GM19397 (cell line): ENCODE results near the gene COG4.
"Not testable (repeated sequence)": the region's sequence is repeated elsewhere in the genome, so short reads cannot be mapped to it uniquely, and the experiment has no call there.

Experiments
- ATAC-seq: cut with Tn5 transposase; IDR thresholded peaks from one replicate; pipeline ENCODE4 v1.9.1; 2021; ENCODE audit warnings: mild to moderate bottlenecking, moderate library complexity; ENCODE audit not compliant: unreplicated experiment

Gene COG4

DNA sequence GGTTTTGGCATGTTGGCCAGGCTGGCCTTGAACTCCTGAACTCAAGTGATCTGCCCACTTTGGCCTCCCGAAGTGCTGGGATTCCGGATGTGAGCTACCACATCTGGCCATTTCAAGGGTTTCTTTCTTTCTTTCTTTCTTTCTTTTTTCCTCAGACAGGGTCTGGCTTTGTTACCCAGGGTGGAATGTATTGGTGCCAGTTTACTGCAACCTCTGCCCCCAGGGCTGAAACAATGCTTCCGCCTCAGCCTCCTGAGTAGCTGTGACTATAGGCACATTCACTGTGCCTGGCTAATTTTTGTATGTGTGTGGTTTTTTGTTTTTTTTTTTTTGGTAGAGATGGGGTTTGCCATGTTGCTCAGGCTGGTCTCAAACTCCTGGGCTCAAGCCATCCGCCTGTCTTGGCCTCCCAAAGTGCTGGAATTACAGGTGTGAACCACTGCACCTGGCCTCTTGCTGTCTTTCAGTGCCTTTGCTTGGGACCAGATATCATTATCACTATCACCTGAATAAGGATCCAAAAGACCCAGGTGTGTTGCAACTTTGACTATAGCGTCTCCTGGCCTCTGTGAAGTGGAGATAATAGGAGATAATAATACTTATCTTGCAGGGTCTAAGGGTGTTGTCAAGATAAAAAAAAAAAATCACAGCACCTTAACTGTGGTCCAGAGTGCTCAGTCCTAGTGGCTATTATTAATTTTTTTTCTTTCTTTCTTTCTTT is 65.7 kb downstream of the COG4 start:
- ATAC-seq, result no peak

DNA sequence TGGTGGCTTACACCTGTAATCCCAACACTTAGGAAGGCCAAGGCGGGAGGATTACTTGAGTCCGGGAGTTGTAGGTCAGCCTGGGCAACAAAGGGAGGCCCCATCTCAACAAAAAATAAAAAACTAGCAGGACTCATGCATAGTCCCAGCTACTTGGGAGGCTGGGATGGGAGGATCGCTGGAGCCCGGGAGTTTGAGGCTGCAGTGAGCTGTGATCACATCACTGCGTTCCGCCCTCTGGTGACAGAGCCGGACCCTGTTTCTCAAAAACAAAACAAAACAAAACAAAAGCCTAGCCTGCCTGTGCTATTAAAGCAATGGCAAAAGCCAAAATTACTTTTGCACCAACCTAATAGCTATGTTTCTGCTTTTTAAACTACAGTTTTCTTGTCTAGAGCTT is 67.4 kb downstream of the COG4 start:
- ATAC-seq, result no peak

DNA sequence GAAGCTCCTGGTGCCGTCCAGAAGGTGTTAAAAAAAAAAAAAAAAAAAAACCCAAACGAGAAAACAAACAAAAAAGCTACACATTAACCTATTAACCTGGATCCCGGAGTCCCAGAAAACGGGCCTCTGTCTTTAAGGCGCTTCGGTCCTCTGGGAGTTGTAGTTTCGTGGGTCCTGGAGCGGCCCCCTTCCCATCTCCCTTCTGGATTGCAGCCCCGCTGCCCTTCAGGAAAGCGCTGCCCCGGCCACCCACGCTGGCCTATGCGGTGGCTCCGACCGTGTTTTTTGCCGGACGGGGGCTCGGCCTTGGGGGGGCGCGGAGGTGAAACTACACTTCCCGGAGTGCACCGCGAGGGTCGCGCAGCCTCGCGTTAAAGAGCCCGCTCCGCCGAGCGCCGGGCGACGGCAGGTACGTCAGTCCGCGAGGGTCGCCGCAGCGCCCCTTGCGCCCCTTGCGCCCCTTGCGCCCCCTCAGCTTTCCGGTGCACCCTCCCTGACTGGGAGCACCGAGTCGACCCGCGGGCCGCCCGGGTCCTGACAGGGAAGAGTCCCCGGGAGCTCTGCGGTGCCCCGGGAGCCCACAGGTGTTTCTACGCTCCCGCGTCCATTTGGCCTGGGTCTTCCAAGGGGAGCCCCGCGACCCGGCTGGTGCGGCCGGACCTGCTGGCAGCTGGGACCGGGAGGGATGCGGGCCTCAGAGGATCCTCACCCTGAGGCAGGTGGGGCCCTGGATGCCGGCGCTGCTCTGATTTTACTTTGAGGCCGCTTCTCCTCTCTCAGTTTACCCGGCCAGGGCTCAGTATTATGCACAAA is 68.9 kb downstream of the COG4 start, which contains the start of gene FCSK:
Gene FCSK (plus strand): TSS at position 374 of the 813 bp plus-strand sequence. CDS start 8,596 bp downstream, outside the sequence.
- ATAC-seq, result peak; percentile 83

DNA sequence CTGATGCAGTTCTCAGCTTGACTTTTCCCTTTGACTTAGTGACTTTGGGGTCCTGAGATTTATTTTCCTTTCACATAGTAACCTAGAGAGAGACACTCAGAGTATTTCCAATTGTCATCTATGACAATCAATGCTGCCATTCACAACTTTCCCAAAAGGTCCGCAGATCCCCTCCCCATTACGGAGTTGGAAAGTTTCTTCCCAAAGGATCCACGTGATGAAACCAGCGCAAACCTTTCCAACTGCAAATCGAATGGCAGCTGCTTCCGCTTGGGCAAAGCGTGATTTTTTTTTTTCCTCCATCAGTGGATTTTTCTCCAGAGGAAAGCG is 69.5 kb downstream of the COG4 start:
- ATAC-seq, result no peak

DNA sequence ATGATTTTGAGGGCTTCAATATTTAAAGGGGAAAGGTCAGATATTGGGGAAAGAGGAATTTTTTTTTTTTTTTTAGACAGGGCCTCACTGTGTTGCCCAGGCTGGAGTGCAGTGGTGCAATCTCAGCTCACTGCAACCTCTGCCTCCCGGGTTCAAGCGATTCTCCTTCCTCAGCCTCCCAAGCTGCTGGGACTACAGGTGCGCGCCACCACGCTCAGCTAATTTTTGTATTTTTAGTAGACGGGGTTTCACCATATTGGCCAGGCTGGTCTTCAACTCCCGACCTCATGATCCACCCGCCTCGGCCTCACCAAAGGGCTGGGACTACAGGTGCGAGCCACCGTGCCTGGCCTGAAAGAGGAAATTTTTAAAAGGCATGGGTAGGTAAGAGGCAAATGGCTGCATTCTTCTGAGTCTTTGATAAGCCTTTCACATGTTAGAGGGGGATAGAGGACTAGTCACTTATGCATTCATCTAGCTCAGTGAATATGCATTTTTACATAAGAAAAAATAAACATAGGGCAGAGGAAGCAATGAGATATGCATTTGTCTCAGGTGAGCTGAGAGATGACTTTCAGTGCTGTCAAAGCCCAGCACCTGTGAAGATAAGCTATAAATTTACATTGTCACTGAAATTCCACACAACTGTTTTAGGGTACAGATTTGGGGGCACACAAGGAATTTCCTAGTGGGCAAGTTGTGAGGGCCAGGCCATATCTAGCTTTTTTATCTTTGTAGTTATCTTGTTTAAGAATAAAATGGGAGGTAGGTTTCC is 70.0 kb downstream of the COG4 start:
- ATAC-seq, result no peak

DNA sequence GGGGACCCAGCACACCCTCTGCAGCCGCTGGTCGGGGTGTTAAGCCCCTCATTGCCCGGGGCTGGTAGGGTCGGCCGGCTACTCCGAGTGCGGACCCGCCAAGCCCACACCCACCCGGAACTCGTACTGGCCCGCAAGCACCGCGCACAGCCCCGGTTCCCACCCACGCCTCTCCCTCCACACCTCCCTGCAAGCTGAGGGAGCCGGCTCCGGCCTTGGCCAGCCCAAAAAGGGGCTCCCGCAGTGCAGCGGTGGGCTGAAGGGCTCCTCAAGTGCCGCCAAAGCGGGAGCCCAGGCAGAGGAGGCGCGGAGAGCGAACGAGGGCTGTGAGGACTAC is 72.4 kb downstream of the COG4 start:
- ATAC-seq, result not testable (repeated sequence)

DNA sequence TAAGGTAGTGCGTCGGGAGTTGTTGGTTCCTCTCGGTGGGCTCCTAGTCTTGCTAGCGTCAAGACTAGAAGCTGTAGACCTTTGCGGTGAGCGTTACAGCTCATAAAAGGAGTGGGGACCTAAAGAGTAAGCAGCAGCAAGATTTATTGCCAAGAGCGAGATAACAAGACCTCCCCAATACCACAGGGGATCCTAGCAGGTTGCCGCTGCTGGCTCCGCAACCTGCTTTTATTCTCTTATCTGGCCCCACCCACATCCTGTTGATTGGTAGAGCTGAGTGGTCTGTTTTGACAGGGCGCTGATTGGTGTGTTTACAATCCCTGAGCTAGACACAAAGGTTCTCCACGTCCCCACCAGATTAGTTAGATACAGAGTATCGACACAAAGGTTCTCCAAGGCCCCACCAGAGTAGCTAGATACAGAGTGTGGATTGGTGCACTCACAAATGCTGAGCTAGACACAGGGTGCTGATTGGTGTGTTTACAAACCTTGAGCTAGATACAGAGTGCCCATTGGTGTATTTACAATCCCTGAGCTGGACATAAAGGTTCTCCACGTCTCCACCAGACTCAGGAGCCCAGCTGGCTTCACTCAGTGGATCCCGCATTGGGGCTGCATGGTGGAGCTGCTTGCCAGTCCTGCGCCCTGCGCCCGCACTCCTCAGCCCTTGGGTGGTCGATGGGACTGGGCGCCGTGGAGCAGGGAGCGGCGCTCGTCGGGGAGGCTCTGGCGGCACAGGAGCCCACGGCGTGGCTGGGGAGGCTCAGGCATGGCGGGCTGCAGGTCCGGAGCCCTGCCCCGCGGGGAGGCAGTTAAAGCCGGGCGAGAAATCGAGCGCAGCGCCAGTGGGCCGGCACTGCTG is 73.0 kb downstream of the COG4 start:
- not testable (repeated sequence) for ATAC-seq

DNA sequence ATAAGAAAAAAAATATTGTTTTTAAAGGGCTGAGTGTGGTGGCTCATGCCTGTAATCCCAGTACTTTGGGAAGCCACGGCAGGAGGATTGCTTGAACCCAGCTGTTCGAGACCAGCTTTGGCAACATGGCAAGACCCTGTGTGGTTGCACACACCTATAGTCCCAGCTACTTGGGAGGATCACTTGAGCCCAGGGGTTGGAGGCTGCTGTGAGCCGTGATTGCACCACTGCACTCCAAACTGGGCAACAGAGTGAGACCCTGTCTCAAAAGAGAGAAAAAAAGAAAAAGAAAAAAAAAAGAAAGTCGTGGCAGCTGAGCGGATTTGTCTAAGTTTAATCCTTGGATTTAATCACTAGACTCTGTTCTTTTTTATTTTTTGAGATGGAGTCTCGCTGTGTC is 75.3 kb downstream of the COG4 start:
- no peak for ATAC-seq

DNA sequence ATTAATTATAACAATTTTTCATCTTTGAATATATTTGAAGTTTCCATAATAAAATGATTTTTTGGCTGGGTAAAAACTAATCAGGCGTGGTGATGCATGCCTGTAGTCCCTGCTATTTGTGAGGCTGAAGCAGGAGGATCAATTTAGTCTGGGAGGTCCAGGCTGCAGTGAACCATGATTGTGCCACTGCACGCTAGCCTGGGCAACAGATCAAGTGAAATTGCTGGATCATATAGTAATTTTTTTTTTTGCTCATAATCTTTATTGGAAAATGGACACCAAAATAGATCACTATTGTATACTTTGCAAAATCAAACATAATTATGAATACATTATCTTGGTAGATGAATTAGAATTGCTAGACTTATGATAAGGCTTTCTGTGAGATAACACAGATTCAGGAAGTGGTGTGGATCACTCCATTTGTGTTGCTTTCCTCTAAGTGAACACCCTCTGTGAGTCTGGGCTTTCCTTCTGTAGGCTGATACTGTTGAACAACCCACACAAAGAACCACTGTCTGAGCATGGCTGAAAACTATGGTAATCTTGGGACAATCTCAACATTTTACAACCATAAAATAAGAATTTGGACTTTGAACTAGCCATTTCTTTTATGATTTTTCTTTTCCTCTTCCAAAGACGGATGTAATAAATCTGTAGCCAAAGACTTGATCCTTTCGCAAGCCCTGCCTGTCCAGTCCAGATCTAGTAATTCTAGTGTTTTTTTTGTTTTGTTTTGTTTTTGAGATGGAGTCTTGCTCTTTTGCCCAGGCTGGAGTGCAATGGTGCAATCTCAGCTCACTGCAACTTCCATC is 78.9 kb downstream of the COG4 start:
- ATAC-seq, result no peak

DNA sequence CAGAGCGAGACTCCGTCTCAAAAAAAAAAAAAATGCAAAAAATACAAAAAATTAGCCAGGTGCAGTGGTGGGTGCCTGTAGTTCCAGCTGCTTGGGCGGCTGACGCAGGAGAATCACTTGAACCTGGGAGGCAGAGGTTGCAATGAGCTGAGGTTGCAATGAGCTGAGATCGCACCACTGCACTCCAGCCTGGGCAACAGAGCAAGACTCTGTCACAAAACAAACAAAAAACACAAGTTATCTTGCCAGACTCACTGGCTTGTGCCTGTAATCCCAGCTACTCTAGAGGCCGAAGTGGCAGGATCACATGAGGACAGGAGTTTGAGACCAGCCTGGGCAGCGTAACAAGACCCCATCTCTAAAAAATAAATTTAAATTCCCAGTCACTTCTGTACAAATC is 81.0 kb downstream of the COG4 start:
- ATAC-seq, result no peak

DNA sequence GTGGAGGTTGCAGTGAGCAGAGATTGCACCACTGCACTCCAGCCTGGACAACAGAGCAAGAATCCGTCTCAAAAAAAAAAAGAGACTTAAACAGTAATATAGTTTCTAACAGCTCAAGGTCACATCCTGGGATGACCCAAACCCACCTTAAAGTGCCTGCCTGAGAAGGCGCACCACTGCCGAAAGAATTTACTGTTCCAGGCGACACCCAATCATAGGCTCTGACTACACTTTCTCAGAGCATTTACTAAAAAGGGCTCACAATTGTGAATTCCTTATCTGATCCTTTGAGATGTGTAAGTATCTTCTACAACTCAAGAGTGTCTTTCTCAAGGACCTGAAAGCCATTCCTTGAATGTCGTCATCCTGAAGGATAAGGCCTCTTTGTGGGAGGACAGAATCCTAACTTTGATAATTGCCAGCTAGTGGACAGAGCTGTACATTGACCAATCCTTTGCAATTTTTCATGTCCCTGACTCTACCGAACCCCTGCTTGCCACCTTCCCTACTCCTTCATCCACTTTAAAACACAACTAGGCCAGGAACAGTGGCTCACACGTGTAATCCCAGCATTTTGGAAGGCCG is 81.9 kb downstream of the COG4 start:
- ATAC-seq, result no peak

DNA sequence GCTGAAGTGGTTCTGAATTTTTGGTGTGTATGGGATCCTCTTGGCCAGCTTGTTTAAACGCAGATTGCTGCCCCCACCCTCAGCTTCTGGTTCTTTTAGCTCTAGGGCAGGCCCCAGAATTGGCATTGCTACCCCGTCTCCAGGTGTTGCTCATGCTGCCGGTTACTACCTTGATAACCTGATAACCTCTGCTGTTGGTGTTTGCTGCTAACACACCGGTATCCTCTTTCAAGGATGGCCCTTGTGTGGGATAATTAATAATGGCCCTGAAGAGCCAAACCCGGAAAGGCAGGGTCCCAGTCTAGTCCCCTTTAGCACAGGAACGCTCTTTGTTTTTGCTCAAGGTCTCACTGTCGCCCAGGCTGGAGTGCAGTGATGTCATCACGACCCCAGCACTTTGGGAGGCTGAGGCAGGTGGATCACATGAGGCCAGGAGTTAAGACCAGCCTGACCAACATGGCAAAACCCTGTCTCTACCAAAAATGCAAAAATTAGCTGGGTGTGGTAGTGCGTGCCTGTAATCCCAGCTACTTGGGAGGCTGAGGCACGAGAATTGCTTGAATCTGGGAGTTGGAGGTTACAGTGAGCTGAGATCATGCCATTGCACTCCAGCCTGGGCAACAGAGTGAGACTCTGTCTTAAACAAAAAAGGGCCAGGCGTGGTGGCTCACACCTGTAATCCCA is 83.2 kb downstream of the COG4 start:
- no peak for ATAC-seq

DNA sequence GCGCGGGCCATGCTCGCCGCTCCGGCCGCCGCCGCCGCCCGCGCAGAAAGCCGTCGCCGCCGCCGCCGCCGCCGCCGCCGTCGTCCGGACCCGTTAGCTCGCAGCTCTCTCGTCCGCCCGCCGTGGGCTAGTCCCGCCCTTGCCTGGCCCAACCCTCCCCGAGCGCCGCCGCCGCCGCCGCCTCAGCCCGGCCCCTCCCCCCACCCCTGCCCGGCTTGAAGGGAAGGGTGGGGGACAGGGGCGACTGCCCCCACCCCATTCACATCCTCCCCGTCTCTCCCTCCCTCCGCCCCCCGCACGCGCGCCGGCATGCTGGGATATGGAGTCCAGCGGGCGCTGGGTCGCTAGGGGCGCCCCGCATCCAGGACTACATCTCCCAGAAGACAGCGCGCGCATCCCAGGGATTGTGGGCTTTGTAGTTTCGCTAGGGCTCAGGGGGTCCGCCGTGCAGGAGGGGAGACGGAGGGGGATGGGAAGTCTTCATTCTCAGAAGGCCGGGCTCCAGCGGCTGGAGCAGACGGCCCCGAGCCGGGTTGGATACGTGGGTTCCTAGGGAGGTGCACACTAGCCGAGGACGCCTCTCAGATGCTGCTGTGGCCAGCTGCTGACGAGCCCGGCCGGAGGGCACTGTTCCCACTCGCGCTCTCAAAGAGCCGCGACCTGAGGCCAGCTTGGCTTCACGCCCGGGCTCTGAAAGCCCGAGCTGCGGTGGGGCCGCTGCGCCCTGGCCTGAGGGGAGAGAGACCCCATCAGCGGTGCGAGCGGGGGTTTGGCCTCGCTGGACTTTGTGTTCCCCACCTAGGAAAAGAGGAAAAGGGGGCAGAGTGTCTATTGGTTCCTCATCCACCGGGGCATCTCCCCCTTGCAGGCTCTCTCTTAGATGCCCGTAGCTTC is 84.1 kb downstream of the COG4 start, which contains the start of gene ST3GAL2:
Gene ST3GAL2 (minus strand): TSS at position 132 of the 894 bp plus-strand sequence. CDS start 40,570 bp downstream, outside the sequence.
- ATAC-seq, result peak; percentile 85

DNA sequence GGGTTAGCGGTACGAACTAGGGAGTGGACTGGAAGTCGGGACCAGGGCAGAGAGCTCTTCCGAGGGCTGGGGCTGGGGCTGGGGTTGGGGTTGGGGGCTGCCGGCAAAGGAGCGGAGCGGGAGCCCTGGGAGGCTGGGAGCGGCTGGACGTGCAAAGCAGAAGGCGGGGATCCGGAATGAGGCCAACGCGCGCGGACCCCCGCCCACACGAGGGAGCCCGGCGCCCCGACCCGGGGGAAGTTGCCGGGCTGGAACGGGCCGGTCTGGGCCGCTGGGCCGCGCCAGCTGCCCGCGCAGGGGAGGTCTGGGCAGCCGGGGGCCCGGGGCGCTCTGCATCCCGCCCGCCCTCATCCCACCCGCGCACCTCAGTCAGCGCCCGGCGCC is 84.8 kb downstream of the COG4 start:
- ATAC-seq, result no peak

DNA sequence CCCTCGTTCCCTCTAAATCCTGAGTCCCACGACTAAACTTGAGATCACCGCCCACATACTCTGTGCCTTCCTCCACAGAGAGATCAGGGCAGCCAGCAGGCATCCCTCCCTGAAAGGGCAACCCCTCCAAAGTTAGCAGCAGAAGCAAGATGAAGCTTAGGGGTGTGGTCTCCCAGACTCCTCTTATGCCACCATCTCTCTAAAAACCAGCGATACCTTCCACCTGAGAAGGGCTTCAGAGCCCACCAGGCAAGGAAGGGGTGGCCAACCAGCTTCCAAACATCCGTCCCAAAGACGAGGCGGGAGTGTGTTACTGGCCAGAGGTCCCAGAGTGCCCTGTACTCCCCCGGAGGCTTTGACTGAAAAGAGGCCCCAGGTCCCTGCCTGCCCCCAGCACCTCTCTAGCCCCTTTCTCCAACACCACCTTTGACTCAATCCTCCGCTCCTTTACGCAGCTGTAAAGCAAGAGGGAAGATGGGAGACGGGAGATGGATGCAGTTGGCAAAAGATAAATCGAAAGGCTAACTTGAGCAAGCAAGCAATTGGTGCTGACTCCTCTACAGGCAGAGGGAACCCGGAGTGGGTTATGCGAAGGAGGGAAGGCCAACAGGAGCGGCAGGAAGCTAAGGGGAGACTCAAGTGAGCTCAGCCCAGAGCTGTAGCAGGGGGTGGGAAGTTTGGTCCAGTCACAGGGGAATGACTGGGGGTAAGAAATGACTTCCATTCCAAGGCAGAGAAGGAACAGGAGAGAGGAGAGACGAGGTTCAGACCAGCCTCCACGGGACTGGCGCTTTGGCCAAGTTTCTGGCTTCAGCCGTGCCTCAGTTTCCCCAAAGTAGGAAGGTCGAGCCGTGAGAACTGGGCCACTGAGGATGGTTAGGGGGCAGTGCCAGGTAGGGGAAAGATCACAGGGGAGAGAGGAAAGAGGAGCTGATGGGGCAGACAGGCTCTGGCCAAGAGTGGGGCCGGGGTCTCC is 85.5 kb downstream of the COG4 start:
- no peak for ATAC-seq

DNA sequence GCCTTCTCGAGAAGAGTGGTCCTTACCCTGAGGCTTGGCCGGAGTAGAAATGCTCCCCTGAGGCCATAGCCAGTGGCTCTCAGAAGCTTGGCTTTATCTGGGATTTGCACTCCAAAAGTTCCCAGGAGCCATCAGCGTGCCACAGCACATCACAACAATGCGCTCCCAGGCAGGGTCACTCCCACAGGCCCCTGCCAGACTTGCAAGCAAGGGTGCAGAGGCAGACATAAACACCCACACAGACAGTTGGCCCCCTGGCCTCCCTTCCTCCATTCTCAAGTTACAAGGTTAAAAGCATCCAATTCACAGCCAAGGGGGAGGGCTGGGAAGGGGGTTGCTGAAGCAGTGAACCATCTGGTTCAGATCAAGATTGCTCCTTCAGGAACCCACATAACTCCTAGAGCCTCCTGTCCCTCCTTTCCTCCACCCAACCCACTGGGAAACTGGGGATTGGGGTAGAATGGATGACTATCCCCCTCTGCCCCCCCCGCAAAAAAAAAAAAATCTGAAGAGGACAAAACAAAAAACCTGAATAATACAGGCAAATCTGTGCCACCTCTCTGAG is 86.3 kb downstream of the COG4 start:
- no peak for ATAC-seq
